Fibroblast of mammary gland (primary cell): ENCODE measurements around the gene RPS14.
"Not testable (repeated sequence)": the region's sequence is repeated elsewhere in the genome, so short reads cannot be mapped to it uniquely, and the experiment has no call there.

Experiments used
- DNase-seq: peaks from one replicate; pipeline ENCODE4 v3.0.0-alpha.2; 2010; ENCODE audit warnings: low read depth
- H3K4me3 ChIP-seq: 2 replicates; pipeline ENCODE4 v1.5.1; 2011; ENCODE audit warnings: low read depth, mild to moderate bottlenecking, low read length, moderate library complexity; ENCODE audit not compliant: control insufficient read depth
- TF ChIP-seq, protein P1 (sequence below): conservative IDR thresholded peaks from 2 replicates; pipeline ENCODE4 v1.5.1; 2011; ENCODE audit warnings: low read depth, low read length, inconsistent platforms; ENCODE audit not compliant: control insufficient read depth, insufficient read depth

RPS14 gene

DNA sequence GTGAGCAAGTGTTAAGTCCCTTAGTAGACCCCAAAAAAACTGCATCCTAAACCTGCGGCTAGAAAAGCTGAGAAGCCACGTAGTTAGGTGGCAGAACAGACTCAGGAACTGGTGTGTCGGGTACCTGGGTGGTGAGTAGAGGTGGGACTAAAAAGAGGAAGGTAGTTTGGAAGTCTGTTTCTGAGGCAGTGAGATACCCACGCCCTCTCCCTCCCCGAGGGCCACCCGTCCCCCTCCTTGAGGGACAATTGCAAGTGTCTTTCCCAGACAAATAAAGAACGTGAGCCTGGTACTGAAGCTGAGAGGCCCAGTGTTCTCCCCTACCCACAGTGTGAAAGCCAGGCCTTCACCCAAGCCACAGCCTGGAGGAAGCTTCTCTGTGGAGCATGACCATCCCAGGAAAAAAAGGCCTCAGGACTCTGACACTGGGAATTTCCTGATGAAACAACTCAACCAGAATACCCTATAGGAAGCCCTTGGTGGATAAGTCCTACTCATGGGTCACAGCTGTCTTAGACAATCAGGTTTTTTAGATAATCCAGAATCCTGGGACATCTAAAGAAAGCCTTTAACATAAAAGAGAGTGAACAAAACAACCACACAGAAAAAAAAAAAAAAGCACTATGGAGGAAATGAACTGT lies 29.8 kb downstream of the RPS14 start:
- no peak overlapping the region for H3K4me3 ChIP-seq

DNA sequence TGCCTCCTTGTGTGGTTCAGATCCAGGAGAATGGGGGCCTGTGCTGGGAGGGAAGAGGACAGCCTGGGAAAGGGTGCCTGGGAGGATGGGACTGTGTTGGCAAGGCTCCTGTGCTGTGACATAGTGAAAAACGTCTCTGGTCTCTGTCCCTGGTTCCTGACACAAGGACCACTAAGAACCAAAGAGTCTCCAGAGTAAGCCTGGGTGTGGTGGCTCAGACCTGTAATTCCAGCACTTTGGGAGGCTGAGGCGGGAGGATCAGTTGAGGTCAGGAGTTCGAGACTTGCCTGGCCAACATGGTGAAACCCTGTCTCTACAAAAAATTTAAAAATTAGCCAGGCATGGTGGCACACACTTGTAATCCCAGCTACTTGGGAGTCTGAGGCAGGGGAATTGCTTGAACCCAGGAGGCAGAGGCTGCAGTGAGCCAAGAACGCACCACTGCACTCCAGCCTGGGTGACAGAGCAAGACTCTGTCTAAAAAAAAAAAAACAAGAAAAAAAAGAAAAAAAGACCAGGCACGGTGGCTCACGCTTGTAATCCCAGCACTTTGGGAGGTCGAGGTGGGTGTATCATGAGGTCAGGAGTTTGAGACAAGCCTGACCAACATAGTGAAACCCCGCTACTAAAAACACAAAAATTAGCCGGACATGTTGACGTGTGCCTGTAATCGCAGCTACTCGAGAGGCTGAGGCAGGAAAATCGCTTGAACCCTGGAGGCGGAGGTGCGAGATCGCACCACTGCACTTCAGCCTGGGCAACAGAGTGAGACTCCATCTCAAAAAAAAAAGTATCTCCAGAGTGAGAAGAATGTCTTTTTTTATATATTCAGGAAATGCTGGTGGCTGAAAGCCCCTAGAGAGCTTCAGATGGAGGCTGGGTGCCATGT lies 35.4 kb downstream of the RPS14 start:
- not testable (repeated sequence) for H3K4me3 ChIP-seq, DNase-seq

More for the DNA sequence above, 29.8 kb downstream of the RPS14 start:
- no peak for DNase-seq
- TF ChIP-seq, protein P1, sequence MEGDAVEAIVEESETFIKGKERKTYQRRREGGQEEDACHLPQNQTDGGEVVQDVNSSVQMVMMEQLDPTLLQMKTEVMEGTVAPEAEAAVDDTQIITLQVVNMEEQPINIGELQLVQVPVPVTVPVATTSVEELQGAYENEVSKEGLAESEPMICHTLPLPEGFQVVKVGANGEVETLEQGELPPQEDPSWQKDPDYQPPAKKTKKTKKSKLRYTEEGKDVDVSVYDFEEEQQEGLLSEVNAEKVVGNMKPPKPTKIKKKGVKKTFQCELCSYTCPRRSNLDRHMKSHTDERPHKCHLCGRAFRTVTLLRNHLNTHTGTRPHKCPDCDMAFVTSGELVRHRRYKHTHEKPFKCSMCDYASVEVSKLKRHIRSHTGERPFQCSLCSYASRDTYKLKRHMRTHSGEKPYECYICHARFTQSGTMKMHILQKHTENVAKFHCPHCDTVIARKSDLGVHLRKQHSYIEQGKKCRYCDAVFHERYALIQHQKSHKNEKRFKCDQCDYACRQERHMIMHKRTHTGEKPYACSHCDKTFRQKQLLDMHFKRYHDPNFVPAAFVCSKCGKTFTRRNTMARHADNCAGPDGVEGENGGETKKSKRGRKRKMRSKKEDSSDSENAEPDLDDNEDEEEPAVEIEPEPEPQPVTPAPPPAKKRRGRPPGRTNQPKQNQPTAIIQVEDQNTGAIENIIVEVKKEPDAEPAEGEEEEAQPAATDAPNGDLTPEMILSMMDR, result no peak

DNA sequence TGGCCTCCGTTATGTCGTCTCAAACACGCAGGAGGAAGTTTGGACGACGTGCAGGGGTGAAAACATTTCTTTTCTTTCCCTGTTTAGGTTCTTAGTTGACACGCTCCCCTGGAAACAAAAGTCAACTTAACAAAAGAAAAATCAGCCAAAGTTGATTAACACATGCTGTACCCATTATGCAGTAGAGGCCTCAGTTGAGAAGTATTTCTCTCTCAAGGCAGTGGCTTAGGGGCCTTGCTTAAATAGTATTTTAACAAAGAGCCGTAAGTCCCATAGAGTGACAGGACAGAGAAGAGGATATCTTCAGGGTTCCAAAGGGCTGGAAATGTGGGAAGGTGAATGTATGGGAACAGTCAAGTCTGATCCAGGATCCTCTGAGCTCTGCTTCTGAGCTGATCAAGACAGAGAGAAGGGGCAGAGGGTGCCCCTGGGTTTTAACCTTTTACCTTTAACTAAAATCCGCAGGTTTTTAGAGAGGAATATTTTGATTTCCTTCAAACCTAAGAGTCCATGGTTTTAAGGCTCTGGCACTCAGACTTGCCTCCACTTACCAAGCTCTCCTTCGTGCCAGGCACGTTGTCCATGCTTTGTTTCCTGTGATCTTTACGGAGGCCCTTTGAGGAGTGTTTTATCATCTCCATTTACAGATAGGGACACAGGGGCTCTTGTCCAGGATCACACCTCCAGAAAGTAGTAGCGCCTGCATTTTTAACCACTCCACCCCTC lies 36.2 kb downstream of the RPS14 start:
- H3K4me3 ChIP-seq, result no peak overlapping the region
- DNase-seq, result no peak

DNA sequence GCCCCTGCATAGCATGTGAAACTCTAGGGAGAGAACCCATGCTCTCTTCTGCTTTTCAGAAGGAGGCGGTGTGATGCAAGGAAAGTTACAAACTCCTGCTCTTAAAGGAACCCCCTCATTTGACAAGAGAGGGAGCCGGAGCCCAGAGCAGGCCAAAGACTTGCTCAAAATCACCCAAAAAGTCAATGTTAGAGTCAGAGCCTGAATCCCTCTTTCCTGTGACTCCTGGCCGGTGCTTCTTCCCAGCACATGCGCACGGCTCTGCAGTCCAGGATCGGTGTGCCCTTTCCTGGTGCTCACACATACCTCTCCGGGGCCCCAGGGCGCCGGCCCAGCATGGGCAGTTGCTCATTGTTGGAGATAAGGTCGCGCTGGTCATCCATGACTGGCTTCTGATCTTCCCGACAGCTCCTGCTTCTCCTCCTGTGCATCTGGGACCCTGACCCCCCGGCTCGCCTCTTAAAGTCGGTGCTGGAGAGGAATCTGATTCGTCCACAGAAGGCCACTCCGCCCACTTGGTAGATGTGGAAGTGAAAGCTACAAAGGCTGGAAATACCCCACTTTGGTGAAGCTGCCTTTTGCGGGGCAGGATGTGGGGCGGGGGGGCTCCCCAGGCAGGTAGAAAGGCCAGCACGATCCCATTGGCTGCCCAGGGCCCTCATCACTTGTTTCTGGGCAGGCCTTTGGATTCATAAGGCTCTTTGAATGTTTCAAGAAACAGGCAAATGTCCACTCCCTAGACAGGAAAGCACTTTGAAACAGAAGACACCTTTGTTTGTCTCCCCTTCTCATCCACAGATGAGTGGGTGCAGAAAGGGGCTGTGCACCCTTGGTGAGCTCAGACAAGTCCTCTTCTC lies 37.0 kb downstream of the RPS14 start, which contains the start of gene CD74:
Gene CD74 (minus strand): TSS at position 592 of the 857 bp plus-strand sequence. CDS start 161 bp downstream, at position 431.
- no peak for DNase-seq
- TF ChIP-seq, protein P1, result no peak
- H3K4me3 ChIP-seq, result no peak within 1 kb of the TSS

More for the DNA sequence above, 36.2 kb downstream of the RPS14 start:
- TF ChIP-seq, protein P1, result no peak

DNA sequence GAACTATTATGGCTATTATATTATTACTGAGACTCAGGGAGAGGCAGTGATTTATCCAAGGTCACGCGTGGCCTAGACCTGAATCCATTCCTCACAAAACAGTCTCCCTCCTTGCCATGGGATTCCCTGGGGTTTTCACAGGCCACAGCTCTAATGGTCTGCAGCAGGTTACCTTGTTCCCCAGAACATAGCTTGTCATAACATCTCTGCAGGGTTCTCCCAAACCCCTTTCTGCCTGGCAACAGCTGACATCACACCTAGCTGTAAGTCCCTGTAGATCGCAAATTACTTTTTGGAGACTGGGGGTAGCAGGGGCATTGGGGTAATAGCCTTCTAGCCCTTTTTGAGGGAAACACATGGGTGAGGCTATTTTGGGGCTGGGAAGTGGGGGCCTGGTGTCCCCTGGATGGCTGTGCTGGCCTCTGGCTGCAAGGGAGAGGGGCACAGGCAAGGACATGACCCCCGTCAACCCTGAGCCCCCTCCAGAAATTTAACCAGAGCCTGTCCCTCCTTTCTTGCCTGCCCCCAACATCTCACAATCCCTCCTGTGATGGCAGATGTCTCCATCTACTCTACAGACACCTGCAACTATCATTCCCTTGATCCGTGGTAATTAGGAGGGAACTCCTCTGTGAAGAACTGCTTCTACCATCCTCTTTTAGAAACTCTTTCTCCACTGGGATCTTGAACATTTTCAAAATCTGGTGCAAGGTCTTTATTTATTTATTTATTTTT lies 38.1 kb downstream of the RPS14 start:
- H3K4me3 ChIP-seq, result no peak overlapping the region
- no peak for DNase-seq
- TF ChIP-seq, protein P1, result no peak

DNA sequence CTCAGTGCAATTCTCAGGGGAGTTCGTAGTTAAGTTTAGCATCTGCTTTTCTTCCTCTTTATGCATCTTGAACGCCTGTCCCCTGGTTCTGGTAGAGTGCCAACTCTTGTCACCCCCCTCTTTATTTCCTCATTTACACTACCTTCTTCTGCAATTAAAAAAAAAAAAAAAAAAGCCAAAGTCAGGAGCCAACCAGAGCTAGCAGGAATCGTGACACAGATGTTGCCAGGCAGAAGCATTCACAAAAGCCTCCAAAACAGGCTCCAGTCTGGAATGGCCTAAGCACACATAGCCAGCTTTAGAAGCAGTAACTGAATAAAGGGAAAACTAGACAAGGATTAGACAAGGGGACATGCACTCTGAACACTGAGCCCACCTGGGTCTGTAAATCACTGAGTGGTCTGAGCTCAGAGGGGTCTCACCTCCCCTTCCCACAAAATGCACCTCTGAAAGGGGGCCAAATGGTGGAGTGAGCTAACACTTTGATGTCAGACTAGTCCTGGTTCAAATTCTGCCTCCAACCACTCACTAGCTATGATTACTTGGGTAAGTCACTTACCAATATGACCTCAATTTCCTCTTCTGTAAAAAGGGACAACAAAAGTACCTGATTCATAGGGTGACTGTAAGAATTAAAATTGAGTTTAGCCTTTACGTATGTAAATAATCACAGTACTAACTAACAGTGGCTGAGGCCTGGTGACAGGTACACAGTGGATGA lies 38.9 kb downstream of the RPS14 start:
- peak; percentile 73 for DNase-seq
- no peak overlapping the region for H3K4me3 ChIP-seq
- TF ChIP-seq, protein P1, result no peak
